IMR-90 (cell line): ENCODE data around the gene KIAA0513. TPM values are rescaled to one million over a fixed set of nuclear protein-coding genes. Genes with fewer than 3 reads are reported as not detected.

Experiments
- ATAC-seq: fragments of 200-7000 bp; cut with Tn5 transposase; 2 replicates; pipeline ENCODE4 v1.9.1; 2020; ENCODE audit warnings: low read depth, mild to moderate bottlenecking, moderate library complexity
- BruUV-seq: library from RNA; stranded (reverse); fragments of 400-500 nt; replicated peaks from 2 replicates; lab custom pipeline; 2021; lab: Mats Ljungman, UMichigan
- CTCF ChIA-PET: fragments of 300-600 bp; formaldehyde crosslinking; extraction: SDS; loops from one replicate; lab custom pipeline; 2021; ENCODE audit warnings: antibody characterized with exemption; lab: Yijun Ruan, JAX
- POLR2A ChIA-PET: fragments of 300-600 bp; sonication (Branson Sonifier 250); formaldehyde crosslinking; loops from one replicate; lab custom pipeline; 2022; ENCODE audit warnings: antibody characterized with exemption; ENCODE audit not compliant: unreplicated experiment; lab: Charles Lee
- DNase-seq: peaks from one replicate; pipeline ENCODE4 v3.0.0; 2013
- H2AFZ ChIP-seq: replicated peaks from 2 replicates; pipeline ENCODE3; 2013; ENCODE audit warnings: low read length, mild to moderate bottlenecking; ENCODE audit not compliant: poor library complexity
- H2AK5ac ChIP-seq: 2 replicates; pipeline ENCODE4 v1.6.1; 2013; ENCODE audit warnings: low read depth, low read length, inconsistent platforms
- H2AK9ac ChIP-seq: replicated peaks from 2 replicates; pipeline ENCODE3; 2013; ENCODE audit warnings: mild to moderate bottlenecking, low read depth, low read length, moderate library complexity; ENCODE audit not compliant: poor library complexity
- H2BK120ac ChIP-seq: 2 replicates; pipeline ENCODE4 v1.6.1; 2013; ENCODE audit warnings: low read depth, low read length, inconsistent platforms
- H2BK15ac ChIP-seq: 3 replicates; pipeline ENCODE4 v1.6.1; 2013; ENCODE audit warnings: low read depth, low read length, inconsistent platforms
- H2BK20ac ChIP-seq: 2 replicates; pipeline ENCODE4 v1.6.1; 2013; ENCODE audit warnings: low read depth, mild to moderate bottlenecking, inconsistent platforms, low read length, moderate library complexity
- H2BK5ac ChIP-seq: 2 replicates; pipeline ENCODE4 v1.6.1; 2013; ENCODE audit warnings: mild to moderate bottlenecking, low read depth, low read length, inconsistent platforms; ENCODE audit not compliant: poor library complexity, severe bottlenecking
- H3K14ac ChIP-seq: replicated peaks from 2 replicates; pipeline ENCODE4 v1.6.1; 2013; ENCODE audit warnings: low read depth, low read length, inconsistent platforms
- H3K18ac ChIP-seq: 2 replicates; pipeline ENCODE4 v1.6.1; 2013; ENCODE audit warnings: low read depth, low read length, control low read depth
- H3K23ac ChIP-seq: 2 replicates; pipeline ENCODE4 v1.6.1; 2013; ENCODE audit warnings: low read depth, low read length, inconsistent platforms
- H3K27ac ChIP-seq: 2 replicates; pipeline ENCODE4 v1.5.1; 2013; ENCODE audit warnings: mild to moderate bottlenecking, control low read depth, low read length; ENCODE audit not compliant: insufficient read depth
- H3K27me3 ChIP-seq: 2 replicates; pipeline ENCODE4 v1.6.1; 2013; ENCODE audit warnings: low read length; ENCODE audit not compliant: control insufficient read depth, insufficient read depth
- H3K36me3 ChIP-seq: 2 replicates; pipeline ENCODE4 v1.6.1; 2013; ENCODE audit warnings: low read length, mixed read lengths; ENCODE audit not compliant: control insufficient read depth, insufficient read depth
- H3K4ac ChIP-seq: 2 replicates; pipeline ENCODE4 v1.6.1; 2013; ENCODE audit warnings: low read depth, low read length, inconsistent platforms
- H3K4me1 ChIP-seq: 2 replicates; pipeline ENCODE4 v1.6.1; 2013; ENCODE audit warnings: low read length, mixed read lengths; ENCODE audit not compliant: control insufficient read depth, insufficient read depth
- H3K4me2 ChIP-seq: 2 replicates; pipeline ENCODE4 v1.6.1; 2013; ENCODE audit warnings: low read depth, mild to moderate bottlenecking, control low read depth, low read length, moderate library complexity
- H3K4me3 ChIP-seq: 2 replicates; pipeline ENCODE4 v1.5.1; 2013; ENCODE audit warnings: low read depth, mild to moderate bottlenecking, control low read depth, low read length, moderate library complexity; ENCODE audit not compliant: insufficient read depth
- H3K56ac ChIP-seq: 2 replicates; pipeline ENCODE4 v1.6.1; 2013; ENCODE audit warnings: low read length, inconsistent platforms; ENCODE audit not compliant: insufficient read depth; ENCODE audit errors: extremely low read depth
- H3K79me1 ChIP-seq, 2 experiments: 2 replicates each; pipeline ENCODE4 v1.6.1; 2013; ENCODE audit warnings: low read length in 2 of 2, inconsistent platforms in 1 of 2, low read depth in 1 of 2
- H3K9ac ChIP-seq: 2 replicates; pipeline ENCODE4 v1.6.1; 2013; ENCODE audit warnings: low read depth, low read length, control low read depth
- H3K9me1 ChIP-seq: 2 replicates; pipeline ENCODE4 v1.6.1; 2013; ENCODE audit warnings: low read length, inconsistent platforms; ENCODE audit not compliant: insufficient read depth
- H3K9me3 ChIP-seq: 2 replicates; pipeline ENCODE4 v1.6.1; 2013; ENCODE audit warnings: low read length; ENCODE audit not compliant: control insufficient read depth, insufficient read depth
- H4K20me1 ChIP-seq: 2 replicates; pipeline ENCODE4 v1.6.1; 2013; ENCODE audit warnings: low read length, inconsistent platforms; ENCODE audit not compliant: insufficient read depth
- H4K5ac ChIP-seq: 2 replicates; pipeline ENCODE4 v1.6.1; 2013; ENCODE audit warnings: mild to moderate bottlenecking, low read depth, low read length, control low read depth
- H4K8ac ChIP-seq, 2 experiments: 2 replicates each; pipeline ENCODE4 v1.6.1; 2013; ENCODE audit warnings: low read depth in 2 of 2, low read length in 2 of 2, control low read depth in 1 of 2, inconsistent platforms in 1 of 2
- H4K91ac ChIP-seq: 2 replicates; pipeline ENCODE4 v1.6.1; 2013; ENCODE audit warnings: low read depth, low read length, inconsistent platforms; ENCODE audit not compliant: insufficient read depth
- RAD21 ChIP-seq: IDR thresholded peaks from 2 replicates; pipeline ENCODE4 v1.6.1; 2012; ENCODE audit warnings: low read length, improper control_type of control experiment
- WGBS, 2 experiments: methylation state at CpG; one replicate each; pipeline versions ENCODE4 v1.1.5 to v1.1.7; 2013; ENCODE audit warnings: missing lambda C conversion rate in 2 of 2; ENCODE audit not compliant: insufficient read length in 1 of 2; ENCODE audit errors: extremely low coverage in 2 of 2; 5-methylcytosine and 5-hydroxymethylcytosine counted together
- dilution Hi-C: fragments of 300-500 bp; cut with HindIII; formaldehyde crosslinking; loops from one replicate; pipeline ENCODE4 v1.14.3; 2018; ENCODE audit warnings: low sequenced_read_pairs; ENCODE audit not compliant: unreplicated experiment
- in situ Hi-C: fragments of 300-500 bp; cut with MboI; formaldehyde crosslinking; loops from 3 replicates; pipeline ENCODE4 v1.14.3; 2019; ENCODE audit warnings: low sequenced_read_pairs, inconsistent platforms, mixed read lengths
- intact Hi-C: fragments of 100-400 bp; cut with micrococcal nuclease; formaldehyde crosslinking; loops from 2 replicates; pipeline ENCODE4 v1.10.0; 2022
- polyA plus RNA-seq, 3 experiments: library from polyadenylated mRNA; depleted of rRNA; stranded (reverse); fragments of >200 nt; gene quantifications; 2 replicates each; pipeline ENCODE4 v1.2.3, GENCODE V29; 2012; ENCODE audit warnings: low replicate concordance in 1 of 3
- total RNA-seq: library from RNA; depleted of rRNA; stranded (reverse); fragments of >200 nt; gene quantifications from 2 replicates; pipeline ENCODE4 v1.2.3, GENCODE V29; 2012
- TF ChIP-seq, protein P1 (sequence below): fragments of 150-350 bp; IDR thresholded peaks from 2 replicates; pipeline ENCODE4 v1.6.1; 2017; ENCODE audit warnings: mild to moderate bottlenecking, antibody characterized with exemption, low read length, low read depth

KIAA0513 gene
- total and polyA plus RNA-seq, 2 of the 4 experiments (the other 2 are of a cell fraction): 9.5 TPM

DNA sequence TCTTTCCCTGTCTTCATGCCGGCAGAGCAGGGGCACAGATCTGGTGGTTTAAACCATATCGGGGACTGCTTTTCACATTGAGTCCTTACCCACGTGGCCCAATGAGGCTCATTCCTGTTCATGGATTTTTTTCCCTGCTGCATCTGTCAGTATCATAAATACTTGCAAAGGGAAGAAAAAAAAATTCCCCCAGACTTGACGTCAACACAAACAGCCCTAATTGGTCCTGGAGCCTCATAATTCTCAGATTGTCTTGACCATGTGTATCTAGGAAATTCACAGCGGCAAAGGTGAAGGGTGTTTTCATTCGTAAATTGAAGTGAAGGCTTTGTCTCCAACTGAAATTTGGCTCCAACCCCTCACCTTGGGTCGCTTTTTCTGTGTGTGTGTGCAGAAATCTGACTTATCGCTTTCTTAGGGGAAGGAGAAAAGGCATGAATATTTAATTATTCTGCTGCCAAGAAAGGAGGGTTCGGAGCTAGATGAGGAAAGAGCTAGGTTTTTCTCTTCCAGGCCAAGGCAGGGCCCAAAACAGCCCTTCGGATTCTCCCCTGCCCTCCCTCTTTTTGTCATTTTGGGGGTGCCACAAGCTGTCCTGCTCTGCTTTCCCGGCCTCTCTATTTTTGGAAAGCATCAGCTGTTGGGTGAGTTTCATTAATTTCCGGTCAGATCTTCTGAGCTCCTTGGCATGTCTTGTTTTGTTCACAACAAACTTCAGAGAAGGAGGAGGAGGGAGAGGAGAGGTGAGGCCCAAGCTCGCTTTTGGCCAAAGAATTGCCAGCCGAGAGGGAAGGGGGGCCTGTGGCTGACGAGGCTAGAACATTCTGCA, 102.5 kb downstream of the KIAA0513 start:
- no peaks in the 10 kb centered on the region for H3K27me3 ChIP-seq
- no peaks in the 10 kb centered on the region for H3K36me3 ChIP-seq
- intact Hi-C loops: no loop called here
- H4K20me1 ChIP-seq: no peaks in the 10 kb centered on the region
- no peak overlapping the region for H3K4me3 ChIP-seq
- H3K27ac ChIP-seq: peak overlapping the region; percentile 59
- H2BK15ac ChIP-seq: peak overlapping the region; percentile 23; the same call in 2 of the 3 replicates
- peak overlapping the region; percentile 81 for H2BK120ac ChIP-seq
- peak overlapping the region; percentile 67 for H2BK20ac ChIP-seq
- peak overlapping the region; percentile 21 for H3K23ac ChIP-seq
- H2AFZ ChIP-seq: peak overlapping the region; percentile 84
- peak overlapping the region; percentile 49 for H3K56ac ChIP-seq
- peak overlapping the region; percentile 62 for H2AK5ac ChIP-seq
- ATAC-seq (0 out of 2 replicates have a peak, but pooled peaks have one; percentile 3), DNase-seq (peak; percentile 68)
- peak overlapping the region; percentile 40 for H3K18ac ChIP-seq
- peaks cover 19% of the 10 kb centered on the region; the same call in 1 of the 2 replicates for H3K9me1 ChIP-seq
- H3K14ac ChIP-seq: peak overlapping the region; percentile 14
- H3K9me3 ChIP-seq: no peaks in the 10 kb centered on the region
- peak overlapping the region; percentile 51 for H4K5ac ChIP-seq
- peak overlapping the region; percentile 18 for H2BK5ac ChIP-seq
- H3K9ac ChIP-seq: peak overlapping the region; percentile 40; the same call in 1 of the 2 replicates
- H3K4ac ChIP-seq: peak overlapping the region; percentile 51
- no peaks in the 10 kb centered on the region for H3K79me1 ChIP-seq
- in situ Hi-C loops: no loop called here
- peaks cover 22% of the 10 kb centered on the region for H3K4me1 ChIP-seq
- peak overlapping the region; percentile 73 for H2AK9ac ChIP-seq
- H3K4me2 ChIP-seq: no peak overlapping the region
- WGBS, 2 experiments: 30% methylated on average over 3 of the region's 15 CpGs; no CpG with 5 or more reads in 1 of the 2 experiments
- peak overlapping the region; percentile 60 to 71 for H4K8ac ChIP-seq
- peak overlapping the region; percentile 78 for H4K91ac ChIP-seq
- dilution Hi-C loops: no loop called here
- BruUV-seq: no TSS peak
- ChIA-PET CTCF (interaction anchor here (1.0 kb wide), 1 partner anchor 15 kb away, joined by 5 read pairs; no protein-coding TSS in a partner anchor), POLR2A (no interaction called here)
- TF ChIP-seq, protein P1, sequence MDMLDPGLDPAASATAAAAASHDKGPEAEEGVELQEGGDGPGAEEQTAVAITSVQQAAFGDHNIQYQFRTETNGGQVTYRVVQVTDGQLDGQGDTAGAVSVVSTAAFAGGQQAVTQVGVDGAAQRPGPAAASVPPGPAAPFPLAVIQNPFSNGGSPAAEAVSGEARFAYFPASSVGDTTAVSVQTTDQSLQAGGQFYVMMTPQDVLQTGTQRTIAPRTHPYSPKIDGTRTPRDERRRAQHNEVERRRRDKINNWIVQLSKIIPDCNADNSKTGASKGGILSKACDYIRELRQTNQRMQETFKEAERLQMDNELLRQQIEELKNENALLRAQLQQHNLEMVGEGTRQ: peak; percentile 61
- no peak for TF ChIP-seq RAD21
